DMS79 treated with DMSO at 0.1 percent for 48 hours (cell line): ENCODE measurements around the gene EIF3B.
"Not testable (repeated sequence)": the region's sequence is repeated elsewhere in the genome, so short reads cannot be mapped to it uniquely, and the experiment has no call there.

ENCODE experiments used
- DNase-seq: peaks from one replicate; lab custom pipeline; 2025; lab: John Stamatoyannopoulos, UW

Gene EIF3B

DNA sequence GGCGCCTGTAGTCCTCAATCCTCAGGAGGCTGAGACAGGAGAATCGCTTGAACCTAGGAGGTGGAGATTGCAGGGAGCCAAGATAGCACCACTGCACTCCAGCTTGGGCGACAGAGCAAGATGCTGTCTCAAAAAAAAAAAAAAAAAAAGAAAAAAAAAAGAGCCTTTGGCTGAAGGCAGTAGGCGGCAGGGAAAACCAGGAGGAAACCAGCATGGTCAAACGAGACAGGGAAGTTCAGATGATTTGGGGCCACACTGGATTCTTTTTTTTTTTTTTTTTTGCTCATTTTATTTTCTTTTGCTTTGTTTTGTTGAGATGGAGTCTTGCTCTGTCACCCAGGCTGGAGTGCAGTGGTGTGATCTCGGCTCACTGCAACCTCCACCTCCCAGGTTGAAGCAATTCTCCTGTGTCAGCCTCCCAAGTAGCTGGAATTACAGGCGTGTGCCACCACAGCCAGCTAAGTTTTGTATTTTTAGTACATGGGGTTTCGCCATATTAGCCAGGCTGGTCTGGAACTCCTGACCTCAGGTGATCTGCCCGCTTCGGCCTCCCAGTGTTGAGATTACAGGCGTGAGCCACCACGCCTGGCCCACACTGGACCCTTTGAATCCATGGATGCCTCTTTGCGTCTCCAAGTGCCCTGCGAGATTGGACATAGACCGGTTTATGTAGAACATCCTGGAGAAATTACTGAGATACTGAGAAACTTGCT, 7.1 kb upstream of the EIF3B start:
- not testable (repeated sequence) for DNase-seq

DNA sequence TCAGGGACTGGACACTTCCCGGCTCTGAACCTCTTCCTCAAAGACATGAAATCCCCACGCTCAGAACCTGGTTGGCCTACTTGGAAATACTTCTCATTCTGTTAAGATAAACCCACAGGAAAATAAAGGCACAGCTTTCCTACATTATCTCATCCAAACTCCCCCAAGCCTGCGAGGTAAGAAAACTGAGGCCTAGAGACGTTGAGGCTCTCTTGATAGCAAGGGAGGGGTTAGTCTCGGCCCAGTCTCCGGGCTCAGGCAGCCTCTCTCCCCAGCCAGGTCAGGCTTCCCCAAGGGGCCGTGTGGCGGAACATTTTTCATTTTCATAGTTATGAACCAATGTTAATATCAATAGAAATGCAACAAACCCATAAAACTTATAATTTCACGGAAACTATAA, 4.6 kb upstream of the EIF3B start:
- DNase-seq: no peak

DNA sequence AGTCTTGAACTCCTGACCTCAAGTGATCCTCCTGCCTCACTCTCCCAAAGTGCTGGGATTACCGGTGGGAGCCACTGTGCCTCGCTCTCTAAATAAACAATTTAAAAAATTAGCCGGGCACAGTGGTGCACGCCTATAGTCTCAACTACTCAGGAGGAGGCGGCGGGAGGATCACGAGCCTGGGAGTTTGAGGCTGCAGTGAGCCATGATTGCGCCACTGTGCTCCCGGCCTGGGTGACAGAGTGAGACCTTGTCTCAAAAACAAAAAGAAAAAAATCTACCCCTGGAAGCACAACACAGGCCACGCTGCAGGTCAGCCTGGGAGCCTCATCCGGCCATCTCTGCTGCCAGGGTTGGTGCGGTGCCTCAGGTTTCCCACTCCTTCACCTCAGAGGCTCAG, 3.8 kb upstream of the EIF3B start:
- no peak for DNase-seq

DNA sequence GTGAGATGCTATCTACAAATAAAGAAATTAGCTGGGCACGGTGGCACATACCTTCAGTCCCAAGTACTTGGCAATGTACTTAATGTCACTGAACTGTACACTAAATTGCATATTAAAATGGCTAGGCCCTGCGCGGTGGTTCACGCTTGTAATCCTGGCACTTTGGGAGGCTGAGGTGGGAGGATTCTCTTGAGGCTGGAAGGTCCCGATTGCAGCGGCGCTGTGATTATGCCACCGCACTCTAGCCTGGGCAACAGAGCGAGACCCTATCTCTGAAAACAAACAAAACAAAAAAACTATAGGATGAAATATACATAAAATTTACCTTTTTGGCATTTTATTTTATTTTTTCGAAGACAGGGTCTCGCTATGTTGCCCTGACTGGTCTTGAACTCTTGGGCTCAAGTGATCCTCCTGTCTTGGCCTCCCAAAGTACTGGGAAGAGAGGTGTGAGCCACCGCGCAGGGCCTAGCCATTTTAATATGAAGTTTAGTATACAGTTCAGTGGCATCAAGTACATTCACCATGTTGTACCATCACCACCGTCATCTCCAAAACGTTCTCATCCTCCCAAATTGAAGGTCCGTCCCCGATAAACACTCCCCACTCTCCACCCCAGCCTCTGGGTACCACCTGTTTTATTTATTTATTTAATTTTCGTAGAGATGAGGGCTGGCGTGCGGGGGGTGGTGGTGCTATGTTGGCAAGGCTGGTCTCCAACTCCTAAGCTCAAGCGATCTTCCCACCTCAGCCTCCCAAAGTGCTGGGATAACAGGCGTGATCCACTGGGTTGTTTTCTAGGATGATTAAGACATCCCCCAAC, 1.3 kb upstream of the EIF3B start:
- DNase-seq: peak; percentile 47

DNA sequence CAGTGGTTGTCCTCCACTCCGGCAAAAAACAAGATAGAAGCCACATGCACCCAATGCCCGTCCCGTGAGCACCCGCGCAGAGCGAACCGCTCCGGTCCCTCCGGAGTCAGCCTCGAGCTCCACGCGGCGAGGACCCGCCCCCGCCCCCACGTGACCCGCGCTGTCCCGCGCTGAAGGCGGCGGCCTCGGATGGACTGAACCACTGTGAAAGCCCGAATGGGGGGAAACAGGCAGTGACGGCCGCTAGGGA, 766 bp upstream of the EIF3B start:
- DNase-seq: no peak

DNA sequence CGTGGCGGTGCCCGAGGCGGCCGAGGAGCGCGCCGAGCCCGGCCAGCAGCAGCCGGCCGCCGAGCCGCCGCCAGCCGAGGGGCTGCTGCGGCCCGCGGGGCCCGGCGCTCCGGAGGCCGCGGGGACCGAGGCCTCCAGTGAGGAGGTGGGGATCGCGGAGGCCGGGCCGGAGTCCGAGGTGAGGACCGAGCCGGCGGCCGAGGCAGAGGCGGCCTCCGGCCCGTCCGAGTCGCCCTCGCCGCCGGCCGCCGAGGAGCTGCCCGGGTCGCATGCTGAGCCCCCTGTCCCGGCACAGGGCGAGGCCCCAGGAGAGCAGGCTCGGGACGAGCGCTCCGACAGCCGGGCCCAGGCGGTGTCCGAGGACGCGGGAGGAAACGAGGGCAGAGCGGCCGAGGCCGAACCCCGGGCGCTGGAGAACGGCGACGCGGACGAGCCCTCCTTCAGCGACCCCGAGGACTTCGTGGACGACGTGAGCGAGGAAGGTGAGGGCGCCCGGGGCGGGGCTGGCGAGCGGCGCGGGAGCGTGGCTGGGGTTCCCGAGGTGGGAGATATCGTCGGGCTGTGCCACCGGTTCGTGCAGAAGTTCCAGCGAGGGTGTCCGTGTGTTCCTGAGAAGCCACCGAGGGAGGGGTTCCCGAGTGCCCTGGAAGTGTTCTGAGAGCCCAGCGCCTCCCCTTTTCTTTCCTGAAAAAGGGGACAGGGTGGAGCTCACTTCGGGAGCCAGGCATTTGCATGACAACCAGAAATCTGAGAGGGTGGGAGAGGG, 495 bp downstream of the EIF3B start:
- DNase-seq: no peak

DNA sequence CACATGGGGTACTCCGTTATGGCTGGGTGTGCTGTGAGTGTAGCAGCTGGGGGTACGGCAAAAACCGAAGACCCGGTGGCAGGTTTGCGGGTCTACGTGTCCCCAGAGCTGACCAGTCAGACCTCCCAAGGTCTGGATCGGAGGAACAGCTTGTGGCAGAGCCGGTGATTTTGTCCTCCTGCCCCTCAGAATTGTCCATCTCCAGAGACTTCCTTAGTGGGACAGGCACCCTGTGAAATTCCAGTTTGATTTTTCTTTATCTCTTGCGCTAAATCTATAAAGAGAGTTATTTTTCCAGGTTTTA, 1.0 kb downstream of the EIF3B start:
- no peak for DNase-seq

DNA sequence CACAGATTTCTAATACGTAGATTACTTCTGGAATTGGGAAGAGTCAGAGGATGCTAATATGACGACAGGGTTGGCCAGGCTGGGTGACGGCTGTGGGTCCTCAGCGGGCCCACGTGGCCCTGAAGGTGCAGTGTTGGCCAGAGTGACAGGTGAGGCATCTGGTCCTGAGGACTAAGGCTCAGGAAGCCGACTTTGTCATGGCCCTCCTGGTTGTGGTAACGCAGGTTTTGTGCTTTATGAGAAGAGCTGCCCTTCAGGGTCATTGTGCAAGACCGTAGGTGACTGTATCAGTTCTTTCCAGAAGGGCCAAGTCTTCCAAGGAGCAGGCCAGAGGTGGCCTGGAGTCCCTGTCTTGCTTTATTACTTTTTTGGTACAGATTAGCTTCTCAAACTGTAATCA, 2.5 kb downstream of the EIF3B start:
- no peak for DNase-seq

DNA sequence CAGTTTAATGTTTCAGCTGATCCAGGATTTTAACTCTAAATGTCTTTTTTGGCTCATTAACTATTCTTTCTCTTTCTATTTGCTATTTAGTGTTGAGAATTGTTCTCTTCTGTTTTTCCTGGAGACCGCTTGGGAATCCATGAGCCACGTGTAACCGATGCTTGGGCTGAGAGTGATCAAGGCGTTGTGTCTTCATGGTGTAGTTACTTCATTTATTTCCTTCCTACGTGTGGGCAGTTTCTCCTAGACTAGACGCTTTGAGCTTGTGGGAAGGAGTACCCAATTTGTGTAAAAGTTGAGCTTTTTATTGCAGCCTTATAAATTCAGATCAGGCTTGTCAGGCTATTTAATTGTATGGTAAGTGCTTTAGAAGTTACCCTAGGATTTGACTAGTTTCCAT, 2.9 kb downstream of the EIF3B start:
- DNase-seq: no peak

DNA sequence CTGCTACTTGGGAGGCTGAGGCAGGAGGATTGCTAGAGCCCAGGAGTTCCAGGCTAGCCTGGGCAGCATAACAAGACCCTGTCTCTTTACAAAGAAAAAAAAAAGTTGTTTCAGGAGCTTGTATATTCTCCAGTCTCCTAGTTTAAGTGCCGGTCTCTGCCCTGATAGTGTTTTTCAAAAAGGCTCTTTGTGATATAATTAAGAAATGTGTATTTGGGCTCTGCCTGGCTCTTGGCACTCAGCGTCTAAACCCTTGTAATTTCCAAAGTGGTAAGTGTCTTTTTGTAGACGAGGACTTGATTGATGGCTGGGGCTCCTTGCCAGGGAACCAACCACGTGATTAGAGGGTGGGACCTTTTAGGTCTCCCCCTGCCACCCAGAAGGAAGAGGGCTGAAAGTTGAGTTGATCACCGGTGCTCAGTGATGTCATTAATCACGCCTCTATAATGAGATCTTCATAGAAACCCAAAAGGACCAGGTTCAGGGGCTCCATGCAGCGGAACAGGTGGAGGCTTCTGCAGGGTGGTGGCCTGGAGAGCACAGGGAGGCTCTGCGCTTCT, 4.4 kb downstream of the EIF3B start:
- DNase-seq: no peak

DNA sequence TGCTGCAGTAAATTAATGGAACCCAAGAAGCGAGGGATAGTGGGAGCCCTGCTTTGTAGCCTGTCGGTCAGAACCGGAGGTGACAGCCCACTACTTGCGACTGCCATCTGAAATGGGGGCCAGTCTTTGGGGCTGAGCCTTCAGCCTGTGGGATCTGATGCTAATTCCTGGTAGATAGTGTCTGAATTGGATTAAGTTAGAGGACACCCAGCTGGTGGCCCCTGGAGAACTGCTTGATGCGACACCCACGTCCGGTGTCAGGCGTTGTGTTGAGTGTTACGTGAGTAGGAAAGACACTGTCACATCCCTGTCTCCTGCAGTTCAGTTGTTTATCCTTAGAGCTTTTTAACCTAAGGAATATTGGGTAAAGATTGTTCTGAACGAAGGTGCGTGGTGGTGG, 5.0 kb downstream of the EIF3B start:
- DNase-seq: no peak

DNA sequence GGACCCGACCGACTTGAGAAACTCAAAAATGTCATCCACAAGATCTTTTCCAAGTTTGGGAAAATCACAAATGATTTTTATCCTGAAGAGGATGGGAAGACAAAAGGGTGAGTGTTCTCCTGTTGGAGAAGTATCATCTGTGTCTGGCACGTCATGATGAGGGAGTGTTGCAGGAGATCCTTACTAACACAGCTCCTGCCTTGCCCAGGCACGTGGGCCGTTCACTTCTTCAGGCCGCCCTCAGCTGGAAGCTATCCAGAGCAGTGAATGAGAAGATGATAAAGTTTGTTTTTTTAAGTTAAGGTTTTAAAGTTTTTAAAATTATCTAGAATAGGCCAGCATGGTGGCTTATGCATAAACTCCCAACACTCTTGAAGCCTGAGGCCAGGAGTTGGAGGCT, 6.2 kb downstream of the EIF3B start:
- no peak for DNase-seq

DNA sequence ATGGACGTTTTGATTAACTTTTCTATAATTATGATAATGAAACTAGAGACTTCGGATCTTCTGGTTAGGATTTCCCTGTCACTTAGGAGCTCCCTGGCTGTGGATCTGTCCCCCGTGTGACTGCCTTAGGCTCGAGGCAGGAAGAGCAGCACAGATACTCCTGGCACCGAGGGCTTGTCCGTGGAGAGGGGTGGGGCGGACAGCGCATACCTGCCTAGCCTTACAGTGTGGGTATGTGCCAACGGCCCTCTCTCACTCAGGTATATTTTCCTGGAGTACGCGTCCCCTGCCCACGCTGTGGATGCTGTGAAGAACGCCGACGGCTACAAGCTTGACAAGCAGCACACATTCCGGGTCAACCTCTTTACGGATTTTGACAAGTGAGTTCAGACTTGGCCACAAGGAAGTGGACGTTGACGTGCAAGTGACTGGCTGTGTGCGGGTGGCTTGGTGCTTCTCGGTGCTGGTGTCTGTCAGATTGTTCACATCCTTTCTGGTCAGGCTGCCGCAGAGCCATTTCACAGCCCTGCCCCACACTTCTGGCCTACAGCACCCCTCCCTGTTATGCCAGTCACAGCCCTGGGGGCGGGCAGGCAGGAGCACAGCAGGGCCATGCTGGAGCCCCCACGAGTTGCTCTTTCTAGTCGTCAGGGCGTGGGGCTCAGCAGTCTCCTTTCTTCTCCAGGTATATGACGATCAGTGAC, 7.9 kb downstream of the EIF3B start:
- DNase-seq: no peak

DNA sequence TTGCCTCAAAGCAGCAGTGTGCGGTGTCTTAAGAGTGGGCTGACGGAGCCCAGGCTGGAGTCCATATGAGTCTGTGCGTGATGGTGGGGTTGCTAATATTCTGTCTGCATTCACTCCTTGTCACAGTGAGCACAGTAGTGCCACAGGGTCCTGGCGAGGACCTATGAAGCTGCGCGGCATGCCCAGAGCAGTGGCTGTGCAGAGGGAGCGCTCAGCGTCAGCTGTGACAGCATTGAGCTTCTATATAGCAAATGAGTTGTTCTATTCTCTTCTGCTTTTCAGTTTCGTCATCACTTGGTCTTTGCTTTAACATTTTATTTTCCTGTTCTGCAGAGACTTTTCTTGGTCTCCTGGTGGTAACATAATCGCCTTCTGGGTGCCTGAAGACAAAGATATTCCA, 14.5 kb downstream of the EIF3B start:
- DNase-seq: no peak

DNA sequence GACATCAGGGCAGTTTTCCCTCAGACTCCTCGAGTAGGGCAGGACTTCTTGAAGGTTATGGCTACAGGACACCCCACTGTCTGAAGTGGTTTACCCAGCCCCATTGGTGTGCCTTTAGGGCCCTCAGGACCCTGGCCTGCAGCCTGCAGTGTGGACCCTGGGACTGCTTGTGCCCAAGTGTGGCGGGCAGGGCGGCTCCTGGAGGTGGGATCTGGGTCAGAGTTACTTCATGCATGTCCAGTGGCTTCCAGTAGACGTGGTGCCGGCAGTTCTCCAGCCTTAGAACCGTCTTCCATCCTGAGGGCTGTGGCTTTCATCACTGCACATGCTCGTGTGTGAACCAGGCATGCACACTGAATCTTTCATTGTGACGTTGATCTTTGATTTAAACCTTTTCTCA, 16.7 kb downstream of the EIF3B start:
- no peak for DNase-seq

DNA sequence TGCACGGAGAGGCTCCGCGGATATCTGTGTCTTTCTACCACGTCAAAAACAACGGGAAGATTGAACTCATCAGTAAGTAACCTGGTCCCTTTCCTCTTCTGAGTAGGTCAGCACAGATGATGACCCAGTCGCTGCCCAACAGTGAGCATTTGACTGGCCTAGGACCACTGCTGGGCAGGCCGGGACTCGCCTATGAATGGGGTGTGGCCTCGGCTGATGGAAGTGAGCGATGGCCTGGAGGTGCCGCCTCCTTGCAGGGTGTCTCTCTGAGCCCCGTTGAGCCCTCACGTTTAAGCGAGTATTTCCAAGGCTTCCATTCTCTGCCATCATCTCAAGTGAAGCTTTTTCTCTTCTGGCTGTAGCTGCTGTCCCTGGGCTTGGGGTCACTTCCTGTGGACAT, 18.1 kb downstream of the EIF3B start:
- DNase-seq: no peak

DNA sequence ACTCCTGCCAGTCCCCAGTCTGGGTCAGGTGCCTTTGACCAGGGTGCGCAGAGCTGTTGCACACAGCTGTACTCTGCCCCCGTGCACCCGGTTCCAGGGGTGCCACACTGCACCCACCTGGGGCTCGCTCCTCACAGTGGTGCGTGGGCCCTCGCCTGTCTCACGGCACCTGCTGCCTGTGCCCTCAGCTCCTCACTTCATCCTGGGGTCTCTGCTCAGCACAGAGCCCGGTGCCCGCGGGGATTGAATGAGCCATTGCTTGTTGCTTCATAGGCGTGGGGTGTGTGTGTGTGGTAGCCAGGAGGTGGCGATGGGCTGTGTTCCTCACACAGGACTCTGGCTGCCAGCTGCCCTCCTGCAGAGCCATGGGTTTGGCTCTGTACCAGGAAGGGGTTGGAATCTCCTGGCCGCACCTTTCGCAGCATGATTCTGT, 18.5 kb downstream of the EIF3B start:
- DNase-seq: no peak

DNA sequence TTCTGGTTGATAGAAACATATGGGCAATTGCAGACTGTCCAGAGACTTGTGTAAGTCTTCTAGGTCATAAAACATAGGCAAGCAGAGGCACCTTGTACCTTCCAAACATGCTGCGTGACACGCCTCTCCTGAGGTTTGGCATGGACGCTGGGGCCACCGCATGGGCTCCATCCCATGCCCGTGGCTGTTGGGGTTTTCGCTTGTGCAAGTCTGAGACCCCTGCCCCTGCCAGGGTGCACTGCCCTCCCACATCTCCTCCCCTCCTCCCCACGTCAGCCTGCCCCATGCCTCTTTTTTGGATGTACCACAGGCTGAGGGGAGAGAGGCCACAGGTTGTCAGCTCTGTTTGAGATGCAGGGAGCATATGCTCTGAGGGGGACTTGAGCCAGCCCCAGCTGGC, 19.0 kb downstream of the EIF3B start:
- DNase-seq: no peak

DNA sequence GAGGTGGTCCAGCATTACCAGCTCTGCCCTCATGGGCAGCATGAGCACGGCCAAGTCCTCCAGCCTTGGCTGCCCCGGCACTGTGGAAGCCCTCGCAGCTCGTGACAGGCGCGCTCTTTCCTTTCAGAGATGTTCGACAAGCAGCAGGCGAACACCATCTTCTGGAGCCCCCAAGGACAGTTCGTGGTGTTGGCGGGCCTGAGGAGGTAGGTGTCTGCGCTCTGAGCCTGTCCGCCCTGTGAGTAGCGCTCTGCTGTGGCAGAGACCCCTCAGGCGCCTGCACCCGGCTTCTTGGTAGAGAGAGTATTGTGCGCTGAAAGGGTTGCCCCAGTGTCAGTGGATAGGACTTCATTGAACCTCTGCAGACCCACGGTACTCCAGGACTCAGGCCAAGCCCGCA, 19.8 kb downstream of the EIF3B start:
- no peak for DNase-seq

DNA sequence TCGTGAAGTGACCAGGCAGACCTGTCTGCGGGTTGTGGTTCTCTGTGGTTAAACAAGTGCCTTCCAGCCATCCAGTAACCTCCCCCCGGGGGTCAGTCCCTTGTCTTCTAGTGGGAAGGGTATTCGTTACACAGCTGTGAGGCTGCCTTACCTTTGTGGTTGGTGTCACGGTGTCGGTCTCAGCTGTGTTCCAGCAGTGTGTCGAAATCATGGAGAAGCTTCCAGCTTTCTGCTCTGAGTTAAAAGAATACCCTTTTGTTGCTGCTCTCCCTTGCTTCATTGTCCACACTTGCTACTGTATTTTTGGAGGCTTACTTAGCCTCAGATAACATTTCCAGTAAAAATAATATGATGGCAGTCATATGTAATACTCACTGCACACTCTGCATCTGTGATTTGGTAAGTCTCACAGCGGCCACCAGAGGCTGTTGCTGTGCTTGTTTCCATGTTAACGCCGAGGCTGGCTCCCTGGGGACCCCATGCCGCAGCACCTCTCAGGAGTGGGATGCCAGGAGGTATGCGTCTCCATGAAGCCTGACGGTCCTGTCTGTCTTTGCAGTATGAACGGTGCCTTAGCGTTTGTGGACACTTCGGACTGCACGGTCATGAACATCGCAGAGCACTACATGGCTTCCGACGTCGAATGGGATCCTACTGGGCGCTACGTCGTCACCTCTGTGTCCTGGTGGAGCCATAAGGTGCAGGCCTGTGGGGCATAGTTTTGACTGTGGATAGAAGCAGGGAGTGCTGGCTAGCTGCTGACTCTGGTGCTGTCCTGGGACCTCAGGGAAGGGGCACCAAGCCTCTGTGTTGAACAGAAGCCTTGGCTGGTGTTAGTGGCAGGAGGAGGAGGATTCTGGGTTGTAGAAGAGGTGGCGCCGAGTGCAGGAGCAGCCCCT, 20.5 kb downstream of the EIF3B start:
- no peak for DNase-seq

DNA sequence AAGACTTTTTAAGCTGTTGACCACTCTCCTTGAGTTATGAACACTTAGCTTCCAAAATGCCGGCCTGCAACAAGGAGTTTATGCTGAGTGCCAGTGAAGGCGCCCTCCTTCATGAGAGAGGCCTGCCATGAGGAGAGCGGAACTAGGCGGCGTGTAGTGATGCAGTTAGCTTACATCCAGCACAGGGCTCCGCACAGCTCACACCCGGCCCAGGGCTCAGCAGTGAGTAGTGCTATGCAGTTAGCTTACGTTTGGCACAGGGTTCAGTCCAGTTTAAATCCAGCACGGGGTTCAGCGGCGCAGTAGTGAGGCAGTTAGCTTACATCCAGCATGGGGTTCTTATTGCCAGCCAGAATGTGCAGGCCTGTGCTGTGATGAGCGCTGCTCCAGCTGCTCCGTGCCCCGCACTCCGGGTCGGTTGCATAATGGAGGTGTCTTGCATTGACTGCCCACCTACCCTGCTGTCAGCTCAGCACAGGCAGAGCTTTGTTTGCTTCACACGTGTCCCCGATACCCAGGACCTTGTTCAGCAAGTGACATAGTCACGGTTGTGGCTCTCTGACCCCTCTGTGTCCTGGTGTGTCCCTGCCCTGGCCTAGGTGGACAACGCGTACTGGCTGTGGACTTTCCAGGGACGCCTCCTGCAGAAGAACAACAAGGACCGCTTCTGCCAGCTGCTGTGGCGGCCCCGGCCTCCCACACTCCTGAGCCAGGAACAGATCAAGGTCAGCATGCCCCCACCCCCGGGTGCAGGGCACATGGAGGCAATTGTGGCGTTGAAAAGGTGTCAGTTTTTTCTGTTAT, 21.9 kb downstream of the EIF3B start:
- DNase-seq: no peak
